ENCODE data around the gene CRLF1. TPM values are rescaled to one million over a fixed set of nuclear protein-coding genes. Genes with fewer than 3 reads are reported as not detected.
A peak's percentile ranks its signal among the peaks of the same experiment; 100 is the strongest.

The CRLF1 gene
- total RNA-seq, 1 donor from 2014 or later = not detected

DNA sequence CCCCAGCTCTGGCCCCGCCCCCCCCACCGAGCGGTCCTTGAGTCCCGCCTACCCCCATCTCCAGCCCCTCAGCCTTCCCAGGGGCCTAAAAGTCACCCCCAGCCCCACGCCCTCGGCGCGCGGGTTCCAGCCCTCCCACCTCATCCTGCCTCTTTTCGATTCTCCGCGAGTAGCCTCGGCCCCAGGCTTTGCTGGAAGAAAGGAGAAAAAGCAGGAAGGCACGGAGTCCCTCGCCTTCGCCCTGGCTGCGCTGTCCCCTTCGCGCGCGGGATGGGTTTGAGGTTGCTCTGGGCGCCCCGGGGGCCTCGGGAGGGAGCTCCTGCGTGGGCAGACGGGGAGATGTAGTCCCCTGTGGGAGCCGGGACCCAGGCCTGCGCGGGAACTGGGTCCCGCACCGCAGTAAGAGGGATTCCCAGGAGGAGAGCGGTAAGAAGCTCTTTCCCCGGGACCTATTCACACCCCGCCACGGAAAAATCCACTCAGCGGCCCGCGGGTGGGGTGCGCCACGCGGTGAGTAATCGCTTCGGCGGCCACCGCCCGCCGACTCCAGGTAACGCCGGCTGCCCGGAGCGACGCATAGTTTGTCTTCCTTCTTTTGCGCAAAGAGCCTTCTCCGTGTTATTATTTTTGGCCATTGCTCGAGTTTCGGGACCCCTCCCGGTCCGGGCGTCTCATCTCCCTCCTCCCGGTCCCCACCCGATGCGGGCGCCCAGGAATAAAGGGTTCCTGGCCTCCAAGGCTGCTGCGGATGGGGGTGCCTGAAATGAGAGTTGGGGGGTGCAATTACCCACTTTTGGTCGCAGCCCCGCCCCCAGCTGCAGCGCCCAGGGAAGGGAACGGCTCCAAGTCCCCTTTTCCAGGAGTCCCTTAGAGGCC, 865 bp upstream of the CRLF1 start:
- no peak for TF ChIP-seq CTCF (IDR thresholded peaks at IDR 0.05)
- H3K36me3 Mint-ChIP-seq (ENCODE audit: low read depth) = no peaks in the 10 kb centered on the region
- ChIA-PET POLR2A (no interaction called here), CTCF (no interaction called here)
- H3K27me3 Mint-ChIP-seq = peaks cover 52% of the 10 kb centered on the region
- intact Hi-C loops (cut with micrococcal nuclease) = no loop called here
- ATAC-seq (ENCODE audit: low read depth) (no peak), DNase-seq (no peak)
- no peaks in the 10 kb centered on the region for H3K9me3 Mint-ChIP-seq
- no peak overlapping the region for H3K4me3 Mint-ChIP-seq
- no peak overlapping the region for H3K27ac Mint-ChIP-seq
- peaks cover 34% of the 10 kb centered on the region for H3K4me1 Mint-ChIP-seq

- H3K9me3 Mint-ChIP-seq = no peaks in the 10 kb centered on the region
- H3K27ac Mint-ChIP-seq = no peak overlapping the region
- DNase-seq (no peak), ATAC-seq (ENCODE audit: low read depth) (no peak)
- CTCF ChIA-PET = no interaction called here
- TF ChIP-seq CTCF (IDR thresholded peaks at IDR 0.05) = no peak
- no peaks in the 10 kb centered on the region for H3K36me3 Mint-ChIP-seq (ENCODE audit: low read depth)
- intact Hi-C loops (cut with micrococcal nuclease) = no loop called here
- POLR2A ChIA-PET = interaction anchor here (0.6 kb wide), 1 partner anchor 20 kb away, joined by 4 read pairs; no protein-coding TSS in a partner anchor
- peak overlapping the region; percentile 52 for H3K4me3 Mint-ChIP-seq
- peaks cover 22% of the 10 kb centered on the region for H3K4me1 Mint-ChIP-seq
- H3K27me3 Mint-ChIP-seq = peaks cover 51% of the 10 kb centered on the region
Observed at GRCh38 chr19:18605546-18606280, 886 bp downstream of the CRLF1 start.

GRCh38 chr19:18605196-18605545, 1.4 kb downstream of the CRLF1 start:
- no peak for DNase-seq
- Mint-ChIP-seq H3K36me3 (ENCODE audit: low read depth) (no peaks in the 10 kb centered on the region), H3K4me1 (peaks cover 22% of the 10 kb centered on the region), H3K4me3 (peak overlapping the region; percentile 52), H3K27me3 (peaks cover 48% of the 10 kb centered on the region), H3K9me3 (no peaks in the 10 kb centered on the region), H3K27ac (no peak overlapping the region)
- ChIA-PET CTCF (interaction anchor here (1.0 kb wide), 1 partner anchor 11 kb away, joined by 3 read pairs; no protein-coding TSS in a partner anchor), POLR2A (interaction anchor here (0.6 kb wide), 1 partner anchor 19 kb away, joined by 4 read pairs; no protein-coding TSS in a partner anchor)
- no peak for TF ChIP-seq CTCF (IDR thresholded peaks at IDR 0.05)
- no peak for ATAC-seq (ENCODE audit: low read depth)
- intact Hi-C loops (cut with micrococcal nuclease) = no loop called here

DNA sequence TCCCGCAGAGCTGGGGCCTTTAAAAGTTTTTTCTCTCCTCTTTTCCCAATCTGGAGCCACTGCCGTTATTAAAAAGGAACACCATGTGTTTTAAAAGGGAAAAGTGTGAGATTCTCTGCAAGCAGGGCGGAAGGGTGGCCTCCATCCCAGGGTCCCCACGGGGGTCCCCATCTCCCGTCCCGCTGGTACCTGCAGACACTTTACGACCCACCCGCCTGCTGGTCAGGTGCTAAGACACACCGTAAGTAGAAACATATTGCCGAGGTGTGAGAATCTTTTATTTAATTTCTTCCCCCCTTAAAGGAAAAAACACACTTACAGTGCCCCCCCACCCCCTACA, 1.8 kb downstream of the CRLF1 start:
- intact Hi-C loops (cut with micrococcal nuclease) = no loop called here
- ChIA-PET POLR2A (interaction anchor here (0.6 kb wide), 1 partner anchor 19 kb away, joined by 4 read pairs; no protein-coding TSS in a partner anchor), CTCF (interaction anchor here (0.6 to 1.0 kb wide), 2 partner anchors 11 to 154 kb away, joined by 3 read pairs; no protein-coding TSS in a partner anchor)
- Mint-ChIP-seq H3K4me1 (peaks cover 22% of the 10 kb centered on the region), H3K27me3 (peaks cover 48% of the 10 kb centered on the region), H3K36me3 (ENCODE audit: low read depth) (no peaks in the 10 kb centered on the region), H3K9me3 (no peaks in the 10 kb centered on the region), H3K4me3 (no peak overlapping the region), H3K27ac (no peak overlapping the region)
- TF ChIP-seq CTCF (IDR thresholded peaks at IDR 0.05) = no peak
- ATAC-seq (ENCODE audit: low read depth) = no peak
- DNase-seq = no peak
